SKM-1 treated with dmso at 0.1 percent for 144 hours (cell line): ENCODE data around the gene QPRT.
A peak's percentile ranks its signal among the peaks of the same experiment; 100 is the strongest.

Experiments
- DNase-seq: peaks from one replicate; lab custom pipeline; 2025; ENCODE audit not compliant: unreplicated experiment; lab: John Stamatoyannopoulos, UW

Gene QPRT

DNA sequence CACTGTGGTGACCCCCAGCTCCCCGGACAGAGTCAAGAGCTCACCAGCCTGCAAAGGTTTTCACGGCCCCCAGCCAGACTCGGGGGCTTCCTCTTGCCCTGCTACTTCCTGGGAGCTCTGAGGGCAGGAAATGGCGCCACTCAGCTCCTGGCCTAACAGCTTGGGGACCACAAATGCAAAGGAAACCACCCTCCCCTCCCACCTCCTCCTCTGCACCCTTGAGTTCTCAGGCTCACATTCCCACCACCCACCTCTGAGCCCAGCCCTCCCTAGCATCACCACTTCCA, 16.3 kb upstream of the QPRT start:
- DNase-seq = peak; percentile 76

DNA sequence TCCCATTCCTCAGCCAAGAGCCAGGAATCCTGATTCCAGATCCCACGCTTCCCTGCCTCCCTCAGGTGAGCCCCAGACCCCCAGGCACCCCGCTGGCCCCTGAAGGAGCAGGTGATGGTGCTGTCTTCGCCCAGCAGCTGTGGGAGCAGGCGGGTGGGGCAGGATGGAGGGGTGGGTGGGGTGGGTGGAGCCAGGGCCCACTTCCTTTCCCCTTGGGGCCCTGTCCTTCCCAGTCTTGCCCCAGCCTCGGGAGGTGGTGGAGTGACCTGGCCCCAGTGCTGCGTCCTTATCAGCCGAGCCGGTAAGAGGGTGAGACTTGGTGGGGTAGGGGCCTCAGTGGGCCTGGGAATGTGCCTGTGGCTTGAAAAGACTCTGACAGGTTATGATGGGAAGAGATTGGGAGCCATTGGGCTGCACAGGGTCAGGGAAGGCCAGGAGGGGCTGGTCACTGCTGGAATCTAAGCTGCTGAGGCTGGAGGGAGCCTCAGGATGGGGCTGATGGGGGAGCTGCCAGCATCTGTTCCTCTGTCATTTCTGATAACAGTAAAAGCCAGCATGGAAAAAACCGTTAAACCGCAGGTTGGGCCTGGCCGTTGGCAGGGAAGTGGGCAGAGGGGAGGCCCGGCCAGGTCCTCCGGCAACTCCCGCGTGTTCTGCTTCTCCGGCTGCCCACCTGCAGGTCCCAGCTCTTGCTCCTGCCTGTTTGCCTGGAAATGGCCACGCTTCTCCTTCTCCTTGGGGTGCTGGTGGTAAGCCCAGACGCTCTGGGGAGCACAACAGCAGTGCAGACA, 15.8 kb upstream of the QPRT start, which contains the start of gene SPN:
SPN (plus strand) TSS at position 232 of the 791 bp plus-strand sequence; CDS start at position 714, 482 bp downstream.
- peak; percentile 76 for DNase-seq

DNA sequence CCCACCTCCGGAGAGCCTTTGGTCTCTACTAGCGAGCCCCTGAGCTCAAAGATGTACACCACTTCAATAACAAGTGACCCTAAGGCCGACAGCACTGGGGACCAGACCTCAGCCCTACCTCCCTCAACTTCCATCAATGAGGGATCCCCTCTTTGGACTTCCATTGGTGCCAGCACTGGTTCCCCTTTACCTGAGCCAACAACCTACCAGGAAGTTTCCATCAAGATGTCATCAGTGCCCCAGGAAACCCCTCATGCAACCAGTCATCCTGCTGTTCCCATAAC, 15.2 kb upstream of the QPRT start:
- DNase-seq = no peak

DNA sequence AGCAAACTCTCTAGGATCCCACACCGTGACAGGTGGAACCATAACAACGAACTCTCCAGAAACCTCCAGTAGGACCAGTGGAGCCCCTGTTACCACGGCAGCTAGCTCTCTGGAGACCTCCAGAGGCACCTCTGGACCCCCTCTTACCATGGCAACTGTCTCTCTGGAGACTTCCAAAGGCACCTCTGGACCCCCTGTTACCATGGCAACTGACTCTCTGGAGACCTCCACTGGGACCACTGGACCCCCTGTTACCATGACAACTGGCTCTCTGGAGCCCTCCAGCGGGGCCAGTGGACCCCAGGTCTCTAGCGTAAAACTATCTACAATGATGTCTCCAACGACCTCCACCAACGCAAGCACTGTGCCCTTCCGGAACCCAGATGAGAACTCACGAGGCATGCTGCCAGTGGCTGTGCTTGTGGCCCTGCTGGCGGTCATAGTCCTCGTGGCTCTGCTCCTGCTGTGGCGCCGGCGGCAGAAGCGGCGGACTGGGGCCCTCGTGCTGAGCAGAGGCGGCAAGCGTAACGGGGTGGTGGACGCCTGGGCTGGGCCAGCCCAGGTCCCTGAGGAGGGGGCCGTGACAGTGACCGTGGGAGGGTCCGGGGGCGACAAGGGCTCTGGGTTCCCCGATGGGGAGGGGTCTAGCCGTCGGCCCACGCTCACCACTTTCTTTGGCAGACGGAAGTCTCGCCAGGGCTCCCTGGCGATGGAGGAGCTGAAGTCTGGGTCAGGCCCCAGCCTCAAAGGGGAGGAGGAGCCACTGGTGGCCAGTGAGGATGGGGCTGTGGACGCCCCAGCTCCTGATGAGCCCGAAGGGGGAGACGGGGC, 14.7 kb upstream of the QPRT start:
- DNase-seq = no peak

DNA sequence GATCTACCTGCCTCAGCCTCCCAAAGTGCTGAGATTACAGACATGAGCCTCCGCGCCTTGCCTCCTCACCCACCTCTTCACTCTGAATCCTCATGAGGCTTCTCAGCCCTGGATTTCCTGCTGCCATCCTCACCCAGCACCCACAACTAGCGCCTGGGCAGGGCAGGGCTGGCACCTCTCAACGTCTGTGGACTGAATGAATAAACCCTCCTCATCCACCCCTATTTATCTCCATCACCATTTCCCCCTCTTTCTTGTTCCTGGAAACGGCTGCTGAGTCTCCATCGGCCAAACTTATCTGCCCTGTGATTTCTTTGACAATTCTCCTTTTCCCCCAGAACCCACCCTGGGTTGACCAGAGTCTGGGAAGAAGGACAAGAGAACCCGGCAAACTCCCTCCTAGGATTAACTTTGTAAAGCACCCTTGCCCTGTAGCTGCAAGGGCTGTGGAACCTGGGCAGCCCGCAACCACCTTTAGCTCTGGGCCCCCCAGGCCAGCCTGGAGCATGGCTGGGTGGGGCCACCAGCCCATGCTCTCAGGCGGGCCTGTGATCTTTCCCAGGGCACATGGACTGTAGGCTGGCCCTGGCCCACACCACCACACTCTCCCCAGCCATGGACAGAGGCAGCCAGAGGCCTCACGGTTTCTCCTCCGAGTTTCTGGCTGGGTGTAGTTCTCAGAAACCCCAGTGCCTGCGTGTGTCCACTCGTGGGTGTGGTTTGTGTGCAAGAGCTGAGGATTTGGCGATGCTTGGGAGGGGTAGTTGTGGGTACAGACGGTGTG, 13.5 kb upstream of the QPRT start:
- no peak for DNase-seq

DNA sequence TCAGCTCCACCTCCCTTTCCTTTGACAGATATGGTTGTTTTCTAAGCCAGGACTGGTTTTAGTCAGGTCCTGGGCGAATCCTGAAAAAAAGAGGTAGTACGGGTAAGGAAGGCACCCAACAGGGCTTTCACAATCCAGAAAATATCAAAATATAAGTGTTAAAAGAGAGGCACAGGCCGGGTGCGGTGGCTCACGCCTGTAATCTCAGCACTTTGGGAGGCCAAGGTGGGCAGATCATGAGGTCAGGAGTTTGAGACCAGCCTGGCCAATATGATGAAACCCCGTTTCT, 11.7 kb upstream of the QPRT start:
- peak; percentile 52 for DNase-seq

DNA sequence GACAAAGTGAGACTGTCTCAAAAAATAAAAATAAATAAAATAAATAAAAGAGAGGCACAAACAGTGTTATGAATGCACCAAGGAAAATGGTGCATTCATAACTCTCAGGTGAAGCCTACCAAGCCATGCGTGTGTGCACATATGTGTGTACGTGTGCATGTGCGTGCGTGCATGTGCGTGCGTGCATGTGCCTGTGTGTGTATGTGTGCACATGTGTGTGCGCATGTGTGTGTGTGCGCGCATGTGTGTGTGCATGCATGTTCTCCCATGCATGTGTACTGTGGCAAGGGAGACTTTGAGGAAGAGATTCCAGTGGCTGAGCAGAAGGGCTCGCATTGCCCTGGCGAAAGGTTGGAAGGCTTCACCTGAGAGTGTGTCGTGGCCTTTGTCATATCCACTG, 11.2 kb upstream of the QPRT start:
- DNase-seq = no peak

DNA sequence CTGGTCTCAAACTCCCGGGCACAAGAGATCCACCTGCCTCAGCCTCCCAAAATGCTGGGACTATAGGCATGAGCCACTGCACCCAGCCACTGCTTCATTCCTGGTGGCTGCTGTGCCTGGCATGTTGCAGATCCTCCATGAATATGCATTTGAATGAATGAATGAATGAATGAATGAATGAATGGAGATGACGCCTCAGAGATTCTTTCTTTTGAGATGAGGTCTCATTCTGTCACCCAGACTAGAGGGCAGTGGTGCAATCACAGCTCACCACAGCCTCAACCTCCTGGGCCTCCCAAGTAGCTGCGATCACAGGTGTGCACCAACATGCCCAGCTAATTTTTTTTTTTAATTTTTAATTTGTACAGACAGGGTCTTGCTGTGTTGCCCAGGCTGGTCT, 10.7 kb upstream of the QPRT start:
- no peak for DNase-seq

DNA sequence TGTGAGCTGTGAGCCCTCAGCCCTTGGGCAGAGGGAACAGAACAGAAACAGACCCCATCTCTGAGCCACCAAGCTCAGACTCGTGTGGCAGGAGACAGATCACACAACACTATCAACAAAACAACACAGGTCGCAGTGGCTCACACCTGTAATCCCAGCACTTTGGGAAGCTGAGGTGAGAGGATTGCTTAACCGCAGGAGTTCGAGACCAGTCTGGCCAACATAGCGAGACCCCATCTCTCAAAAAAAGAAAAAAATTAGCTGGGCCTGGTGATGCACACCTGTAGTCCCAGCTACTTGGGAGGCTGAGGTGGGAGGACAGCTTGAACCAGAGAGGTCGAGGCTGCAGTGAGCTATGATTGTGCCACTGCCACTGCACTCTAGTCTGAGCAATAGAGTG, 5.5 kb upstream of the QPRT start:
- no peak for DNase-seq

DNA sequence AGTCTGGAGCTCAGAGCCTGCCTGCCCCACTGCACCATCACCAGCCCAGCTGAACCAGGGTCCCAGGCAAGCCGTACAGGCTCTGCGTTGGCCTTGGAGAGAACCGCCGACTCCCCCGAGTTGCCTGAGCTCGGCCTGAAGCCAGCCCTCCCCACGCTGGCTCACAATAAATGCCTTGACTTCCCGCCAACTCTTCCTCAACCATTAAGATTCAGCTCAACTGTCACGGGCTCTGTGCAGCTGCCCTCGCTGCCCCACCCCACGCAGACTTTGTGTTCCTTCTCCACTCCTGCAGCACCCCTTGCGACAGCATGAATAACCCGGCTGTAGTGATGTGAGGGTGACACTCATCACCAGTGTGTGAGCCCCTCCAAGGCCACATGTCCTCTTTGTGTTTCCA, 4.8 kb upstream of the QPRT start:
- DNase-seq = no peak

DNA sequence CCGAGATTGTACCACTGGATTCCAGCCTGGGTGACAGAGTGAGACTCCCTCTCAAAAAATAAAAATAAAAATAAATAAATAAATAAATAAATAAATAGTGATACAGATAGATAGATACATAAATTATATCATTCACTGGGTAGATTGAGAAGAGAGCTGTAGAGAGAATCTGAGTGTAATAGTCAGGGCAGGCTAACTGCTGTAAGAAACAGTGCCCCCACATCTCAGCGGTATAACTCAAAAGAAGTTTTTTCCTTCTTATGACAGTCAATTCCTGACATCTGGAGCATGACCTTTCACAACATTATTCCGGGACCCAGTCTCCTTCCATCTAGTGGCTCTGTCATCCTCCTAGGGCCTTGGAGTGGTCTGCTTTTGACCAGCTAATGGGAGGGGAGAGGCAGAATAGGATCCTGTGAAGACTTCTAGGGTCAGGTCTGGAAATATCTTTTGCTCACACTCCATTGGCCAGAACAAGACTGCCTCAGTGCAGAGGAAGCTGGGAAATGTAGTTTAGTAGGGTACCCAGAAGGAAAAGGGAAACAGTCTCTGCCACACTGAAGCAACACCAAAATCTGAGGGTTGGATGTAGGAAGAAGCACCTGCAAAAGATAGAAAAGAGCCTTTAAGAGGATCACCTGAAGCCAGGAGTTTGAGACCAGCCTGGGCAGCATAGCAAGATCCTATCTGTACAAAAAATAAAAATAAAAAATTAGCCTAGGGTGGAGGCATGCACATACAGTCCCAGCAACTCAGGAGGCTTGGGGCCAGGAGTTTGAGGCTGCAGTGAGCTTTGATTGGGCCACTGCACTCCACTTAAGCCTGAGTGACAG, 3.0 kb upstream of the QPRT start:
- peak; percentile 80 for DNase-seq

DNA sequence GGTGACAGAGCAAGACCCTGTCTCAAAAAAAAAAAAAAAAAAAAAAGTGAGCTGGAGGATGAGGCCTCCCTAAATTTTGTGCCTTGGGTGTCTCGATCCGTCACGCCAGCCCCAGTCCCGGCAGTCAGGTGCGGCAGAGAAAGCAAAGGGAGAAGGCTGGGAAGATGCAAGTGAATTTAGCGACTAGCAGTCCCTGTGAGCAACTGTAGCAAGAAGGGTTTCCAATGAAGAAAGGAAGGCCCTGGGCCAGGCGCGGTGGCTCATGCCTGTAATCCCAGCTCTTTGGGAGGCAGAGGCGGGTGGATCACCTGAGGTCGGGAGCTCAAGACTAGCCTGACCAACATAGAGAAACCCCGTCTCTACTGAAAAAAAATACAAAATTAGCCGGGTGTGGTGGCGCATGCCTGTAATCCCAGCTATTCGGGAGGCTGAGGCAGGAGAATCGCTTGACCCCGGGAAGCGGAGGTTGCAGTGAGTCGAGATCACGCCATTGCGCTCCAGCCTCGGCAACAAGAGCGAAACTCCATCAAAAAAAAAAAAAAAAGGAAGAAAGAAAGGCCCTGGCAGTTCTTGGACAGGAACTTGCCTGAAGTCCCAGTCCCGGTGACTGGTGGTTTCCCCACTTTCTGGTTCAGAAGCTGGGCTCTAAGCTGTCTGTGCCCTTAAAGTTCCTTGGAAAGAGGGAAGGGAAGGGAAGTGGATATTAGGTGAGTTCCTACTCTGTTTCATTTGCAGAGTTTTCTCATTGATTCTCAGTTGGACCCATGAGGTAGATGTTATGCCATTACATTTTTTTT, 1.8 kb upstream of the QPRT start:
- no peak for DNase-seq

DNA sequence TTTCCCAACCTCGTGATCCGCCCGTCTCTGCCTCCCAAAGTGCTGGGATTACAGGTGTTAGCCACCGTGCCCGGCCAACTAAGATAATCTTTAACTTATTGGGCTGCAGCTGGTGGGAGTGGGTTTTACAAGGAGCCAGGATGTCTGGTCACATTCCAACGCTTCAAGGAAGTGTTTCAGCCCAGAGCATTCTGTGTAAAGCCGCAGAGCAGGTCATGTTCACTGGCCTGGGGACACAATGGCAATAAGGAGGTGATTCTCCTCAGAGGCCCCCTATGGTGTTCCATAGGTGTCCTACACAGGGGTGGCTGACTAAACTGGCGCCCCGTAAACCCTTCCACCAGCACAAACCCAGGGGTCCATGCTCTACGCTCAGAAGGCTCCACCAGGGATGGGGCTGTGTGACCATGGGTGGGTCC, 1.2 kb downstream of the QPRT start:
- DNase-seq = no peak

DNA sequence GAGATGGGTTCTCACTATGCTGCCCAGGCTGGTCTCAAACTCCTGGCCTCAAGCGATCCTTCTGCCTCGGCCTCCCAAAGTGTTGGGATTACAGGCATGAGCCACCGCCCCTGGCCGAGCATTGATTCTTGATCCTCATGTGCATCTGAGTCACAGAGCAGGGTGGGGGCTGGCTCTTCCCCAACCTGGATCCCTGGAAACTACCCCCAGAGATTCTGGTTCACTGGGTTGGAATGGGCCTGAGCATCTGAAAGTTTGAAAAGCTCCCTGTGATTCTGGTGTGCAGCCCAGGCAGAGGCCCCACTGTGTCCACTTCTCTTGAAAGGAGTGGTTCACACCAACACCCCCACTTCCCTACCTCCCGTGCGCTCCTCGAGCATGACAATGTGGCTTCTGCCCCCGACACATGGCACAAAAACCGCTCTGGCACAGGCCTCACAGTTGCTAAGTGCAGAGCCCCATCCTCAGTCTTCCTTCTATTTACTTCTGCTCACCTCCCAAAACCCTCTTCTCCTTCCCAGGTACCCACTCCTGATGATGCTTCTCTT, 4.6 kb downstream of the QPRT start:
- DNase-seq = no peak

DNA sequence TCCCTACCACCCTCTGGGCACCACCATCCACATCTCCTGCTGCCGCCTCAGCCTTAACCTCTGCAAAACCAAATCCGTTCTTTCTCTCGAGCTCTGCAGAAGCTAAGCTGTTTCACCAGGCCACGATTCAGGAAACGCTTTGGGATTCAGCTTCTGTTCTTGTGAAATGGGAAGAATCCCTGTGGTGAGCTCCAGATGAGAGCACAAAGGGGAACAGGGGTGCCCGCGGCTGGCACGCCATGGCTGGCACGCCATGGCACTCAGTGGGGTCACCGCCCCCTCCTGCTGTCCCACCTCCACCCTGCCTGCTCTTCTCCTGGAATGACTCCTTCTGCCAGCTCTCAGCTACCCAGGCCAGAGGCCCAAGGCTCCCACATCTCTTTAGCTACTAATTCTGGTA, 5.7 kb downstream of the QPRT start:
- no peak for DNase-seq

DNA sequence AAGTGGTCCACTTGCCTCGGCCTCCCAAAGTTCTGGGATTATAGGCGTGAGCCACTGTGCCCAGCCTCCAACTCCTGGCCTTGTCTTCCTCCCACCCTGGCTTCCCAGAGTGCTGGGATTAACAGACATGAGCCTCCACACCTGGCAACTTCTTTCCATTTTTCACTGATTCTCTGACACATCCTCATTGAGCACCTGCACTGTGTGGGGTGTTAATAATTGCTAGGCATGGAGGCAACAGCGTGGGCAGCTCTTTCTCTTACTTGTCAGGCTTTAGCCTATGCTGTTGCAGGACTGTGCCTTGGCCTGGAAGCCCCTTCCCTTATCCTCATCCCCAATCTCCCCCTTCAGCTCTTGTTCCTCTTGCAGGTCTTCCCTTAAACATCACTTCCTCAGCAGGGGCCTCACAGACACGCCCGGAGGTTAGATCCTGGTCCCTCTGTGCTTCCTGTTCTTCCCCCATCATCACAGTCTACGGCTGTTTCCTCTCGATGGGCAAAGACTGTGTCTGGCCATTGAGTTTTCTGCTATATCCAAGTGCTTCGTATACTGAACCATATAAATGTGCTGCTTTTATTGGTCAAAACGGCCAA, 7.9 kb downstream of the QPRT start:
- peak; percentile 75 for DNase-seq

DNA sequence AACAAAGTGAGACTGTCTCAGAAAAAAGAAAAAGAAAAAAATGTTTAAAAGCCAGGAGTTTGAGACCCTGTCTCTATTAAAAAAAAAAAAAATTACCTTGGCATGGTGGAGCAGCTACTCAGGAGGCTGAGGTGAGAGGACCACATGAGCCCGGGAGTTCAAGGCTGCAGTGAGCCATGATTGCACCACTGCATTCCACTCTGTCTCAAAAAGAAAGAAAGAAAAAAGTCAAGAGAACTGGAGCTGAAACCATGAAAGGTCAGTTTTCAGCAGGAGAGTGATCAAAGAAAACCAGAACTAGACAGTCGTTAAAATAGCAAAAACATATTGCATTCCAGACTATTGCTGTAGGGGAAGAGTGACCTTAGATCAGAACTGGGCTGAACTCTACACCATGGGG, 8.8 kb downstream of the QPRT start:
- no peak for DNase-seq

DNA sequence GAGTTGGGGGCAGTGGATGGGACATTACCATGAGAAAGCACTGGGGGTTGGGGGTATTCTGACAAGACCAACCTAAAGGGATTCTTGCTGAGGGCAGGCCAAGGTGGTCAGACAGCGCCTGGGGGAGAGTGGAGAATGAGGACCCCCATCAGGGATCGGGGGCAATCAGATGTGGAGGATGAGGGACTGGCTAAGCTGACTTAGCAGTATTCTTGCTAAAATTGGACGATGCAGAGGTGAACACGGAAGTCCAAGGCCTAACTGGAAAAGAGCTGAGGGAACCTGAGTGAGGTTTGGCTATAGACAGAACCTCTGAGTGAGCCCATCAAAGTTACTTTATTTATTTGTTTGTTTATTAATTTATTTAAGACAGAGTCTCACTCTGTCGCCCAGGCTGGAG, 9.2 kb downstream of the QPRT start:
- DNase-seq = no peak

DNA sequence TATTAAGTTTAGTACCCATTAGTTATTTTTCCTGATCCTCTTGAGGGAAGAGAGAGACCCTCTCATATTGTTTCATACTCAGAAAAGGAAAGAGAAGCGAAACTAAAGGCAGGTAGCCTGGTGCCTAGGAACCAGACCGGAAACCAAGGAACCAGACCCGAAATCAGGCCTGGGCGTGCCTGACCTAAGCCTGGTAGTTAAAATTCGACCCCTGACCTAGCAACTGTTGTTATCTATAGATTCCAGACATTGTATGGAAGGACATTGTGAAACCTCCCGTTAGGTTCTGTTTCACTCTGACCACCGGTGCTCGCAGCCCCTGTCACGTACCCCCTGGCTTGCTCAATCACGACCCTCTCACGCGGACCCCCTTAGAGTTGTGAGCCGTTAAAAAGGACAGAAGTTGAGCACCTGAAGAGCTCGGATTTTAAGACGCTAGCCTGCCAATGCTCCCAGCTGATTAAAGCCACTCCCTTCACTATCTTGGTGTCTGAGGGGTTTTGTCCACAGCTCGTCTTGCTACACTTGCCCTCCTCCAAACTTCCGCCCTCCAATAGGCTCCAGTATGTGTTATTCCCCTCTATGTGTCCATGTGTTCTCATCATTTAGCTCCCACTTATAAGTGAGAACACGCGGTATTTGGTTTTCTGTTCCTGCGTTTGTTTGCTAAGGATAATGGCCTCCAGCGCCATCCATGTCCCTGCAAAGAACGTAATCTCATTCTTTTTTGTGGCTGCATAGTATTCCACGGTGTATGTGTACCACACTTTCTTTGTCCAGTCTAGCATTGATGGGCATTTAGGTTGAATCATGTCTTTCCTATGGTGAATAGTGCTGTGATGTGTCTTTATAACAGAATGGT, 10.7 kb downstream of the QPRT start:
- DNase-seq = peak; percentile 36
